Stimulated activated CD4-positive, alpha-beta T cell treated with anti-CD3 and anti-CD28 coated beads, TNF-alpha, amount 100 ng/mL, for 4 hours (primary cell): ENCODE data around the gene LY6G6F.
A peak's percentile ranks its signal among the peaks of the same experiment; 100 is the strongest.

Source experiments
- DNase-seq, 3 experiments: peaks; one replicate each; pipeline ENCODE4 v3.0.0-alpha.2; 2020; ENCODE audit warnings: low read depth in 3 of 3

Gene LY6G6F

GRCh38 chr6:31723245-31723979 lies 16.7 kb downstream of the LY6G6F start, which contains the start of gene MPIG6B:
MPIG6B (plus strand) TSS chr6:31723373; CDS start chr6:31723384, 11 bp downstream.
- no peak for DNase-seq

- no peak for DNase-seq
Measured at GRCh38 chr6:31723980-31724691, 17.5 kb downstream of the LY6G6F start.

GRCh38 chr6:31725502-31726350 lies 19.1 kb downstream of the LY6G6F start:
- DNase-seq = no peak

- DNase-seq = no peak
Measured at GRCh38 chr6:31727034-31727716, 20.5 kb downstream of the LY6G6F start.

GRCh38 chr6:31727717-31728671 lies 21.3 kb downstream of the LY6G6F start:
- DNase-seq = no peak

GRCh38 chr6:31728767-31729514 lies 22.3 kb downstream of the LY6G6F start, which contains the start of gene DDAH2:
DDAH2 (minus strand) TSS chr6:31729299; CDS start chr6:31729161, 138 bp downstream.
- no peak for DNase-seq

- peak; percentile 63 to 68 (median 66) for DNase-seq
Measured at GRCh38 chr6:31729515-31729978, 22.9 kb downstream of the LY6G6F start.

GRCh38 chr6:31729979-31730630 lies 23.4 kb downstream of the LY6G6F start:
- peak in 2 of 3 experiments; percentile 45 to 62 for DNase-seq

- no peak for DNase-seq
Measured at GRCh38 chr6:31730631-31731086, 24.0 kb downstream of the LY6G6F start.

- no peak for DNase-seq
Measured at GRCh38 chr6:31732029-31732428, 25.4 kb downstream of the LY6G6F start.

GRCh38 chr6:31733734-31734133 lies 27.1 kb downstream of the LY6G6F start:
- DNase-seq = no peak

- DNase-seq = no peak
Measured at GRCh38 chr6:31734247-31734820, 27.7 kb downstream of the LY6G6F start.

- DNase-seq = peak in 1 of 3 experiments; percentile 33
Measured at GRCh38 chr6:31734821-31735406, 28.2 kb downstream of the LY6G6F start.

GRCh38 chr6:31736021-31736767 lies 29.5 kb downstream of the LY6G6F start, which contains the start of gene CLIC1:
CLIC1 (minus strand) TSS chr6:31736530; CDS start chr6:31736300, 230 bp downstream.
- peak; percentile 65 to 69 (median 67) for DNase-seq

- no peak for DNase-seq
Measured at GRCh38 chr6:31736768-31737314, 30.2 kb downstream of the LY6G6F start.

GRCh38 chr6:31737315-31737990 lies 30.8 kb downstream of the LY6G6F start:
- no peak for DNase-seq
